Measurements from ENCODE around the gene RFX8.

The RFX8 gene

GRCh38 chr2:101400048-101400447 lies 74.9 kb downstream of the RFX8 start:
- no peak for TF ChIP-seq EZH2phosphoT487 (IDR thresholded peaks at IDR 0.05; ENCODE audit: borderline replicate concordance)
- TF ChIP-seq, protein P1, sequence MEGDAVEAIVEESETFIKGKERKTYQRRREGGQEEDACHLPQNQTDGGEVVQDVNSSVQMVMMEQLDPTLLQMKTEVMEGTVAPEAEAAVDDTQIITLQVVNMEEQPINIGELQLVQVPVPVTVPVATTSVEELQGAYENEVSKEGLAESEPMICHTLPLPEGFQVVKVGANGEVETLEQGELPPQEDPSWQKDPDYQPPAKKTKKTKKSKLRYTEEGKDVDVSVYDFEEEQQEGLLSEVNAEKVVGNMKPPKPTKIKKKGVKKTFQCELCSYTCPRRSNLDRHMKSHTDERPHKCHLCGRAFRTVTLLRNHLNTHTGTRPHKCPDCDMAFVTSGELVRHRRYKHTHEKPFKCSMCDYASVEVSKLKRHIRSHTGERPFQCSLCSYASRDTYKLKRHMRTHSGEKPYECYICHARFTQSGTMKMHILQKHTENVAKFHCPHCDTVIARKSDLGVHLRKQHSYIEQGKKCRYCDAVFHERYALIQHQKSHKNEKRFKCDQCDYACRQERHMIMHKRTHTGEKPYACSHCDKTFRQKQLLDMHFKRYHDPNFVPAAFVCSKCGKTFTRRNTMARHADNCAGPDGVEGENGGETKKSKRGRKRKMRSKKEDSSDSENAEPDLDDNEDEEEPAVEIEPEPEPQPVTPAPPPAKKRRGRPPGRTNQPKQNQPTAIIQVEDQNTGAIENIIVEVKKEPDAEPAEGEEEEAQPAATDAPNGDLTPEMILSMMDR (conservative IDR thresholded peaks at IDR 0.05; ENCODE audit: low read length) = no peak
- H4K20me1 ChIP-seq (ENCODE audit: insufficient read depth, low read length, poor library complexity, severe bottlenecking) = no peaks in the 10 kb centered on the region
- no peaks in the 10 kb centered on the region for H3K9me3 ChIP-seq (ENCODE audit: insufficient read depth, low read depth, low read length)
- no peaks in the 10 kb centered on the region for H3F3A ChIP-seq (ENCODE audit: low read depth)
- peaks cover 28% of the 10 kb centered on the region for H3K4me1 ChIP-seq (ENCODE audit: insufficient read depth, low read length, poor library complexity, severe bottlenecking)
- H3K9ac ChIP-seq (ENCODE audit: low read depth, low read length, poor library complexity, severe bottlenecking) = peak overlapping the region; percentile 24
- H2AFZ ChIP-seq (ENCODE audit: low read length) = no peak overlapping the region
- H3K36me3 ChIP-seq (ENCODE audit: insufficient read depth, low read length) = no peaks in the 10 kb centered on the region
- H3K9me2 ChIP-seq (replicated peaks; ENCODE audit: low read depth, low read length) = no peaks in the 10 kb centered on the region
- H3K4me2 ChIP-seq (ENCODE audit: low read depth, low read length, poor library complexity, severe bottlenecking) = peak overlapping the region; percentile 46
- H3K27me3 ChIP-seq (ENCODE audit: insufficient read depth, low read length, poor library complexity, severe bottlenecking) = no peaks in the 10 kb centered on the region
- H3K4me3 ChIP-seq (ENCODE audit: low read length, poor library complexity, severe bottlenecking) = no peak overlapping the region
- H3K79me2 ChIP-seq (ENCODE audit: insufficient read depth, low read length) = no peaks in the 10 kb centered on the region

GRCh38 chr2:101399021-101399799 lies 75.7 kb downstream of the RFX8 start:
- no peaks in the 10 kb centered on the region for H3K27me3 ChIP-seq (ENCODE audit: insufficient read depth, low read length, poor library complexity, severe bottlenecking)
- no peak overlapping the region for H3K4me2 ChIP-seq (ENCODE audit: low read depth, low read length, poor library complexity, severe bottlenecking)
- no peaks in the 10 kb centered on the region for H3K9me3 ChIP-seq (ENCODE audit: insufficient read depth, low read depth, low read length)
- H3K9ac ChIP-seq (ENCODE audit: low read depth, low read length, poor library complexity, severe bottlenecking) = no peak overlapping the region
- H2AFZ ChIP-seq (ENCODE audit: low read length) = no peak overlapping the region
- no peaks in the 10 kb centered on the region for H4K20me1 ChIP-seq (ENCODE audit: insufficient read depth, low read length, poor library complexity, severe bottlenecking)
- H3F3A ChIP-seq (ENCODE audit: low read depth) = no peaks in the 10 kb centered on the region
- no peaks in the 10 kb centered on the region for H3K79me2 ChIP-seq (ENCODE audit: insufficient read depth, low read length)
- peaks cover 28% of the 10 kb centered on the region for H3K4me1 ChIP-seq (ENCODE audit: insufficient read depth, low read length, poor library complexity, severe bottlenecking)
- no peak for TF ChIP-seq EZH2phosphoT487 (IDR thresholded peaks at IDR 0.05; ENCODE audit: borderline replicate concordance)
- TF ChIP-seq, protein P1 (conservative IDR thresholded peaks at IDR 0.05; ENCODE audit: low read length) = no peak
- H3K36me3 ChIP-seq (ENCODE audit: insufficient read depth, low read length) = no peaks in the 10 kb centered on the region
- no peak overlapping the region for H3K4me3 ChIP-seq (ENCODE audit: low read length, poor library complexity, severe bottlenecking)
- no peaks in the 10 kb centered on the region for H3K9me2 ChIP-seq (replicated peaks; ENCODE audit: low read depth, low read length)

GRCh38 chr2:101398116-101398821 lies 76.6 kb downstream of the RFX8 start:
- no peak for TF ChIP-seq EZH2phosphoT487 (IDR thresholded peaks at IDR 0.05; ENCODE audit: borderline replicate concordance)
- TF ChIP-seq, protein P1 (conservative IDR thresholded peaks at IDR 0.05; ENCODE audit: low read length) = no peak
- no peak overlapping the region for H2AFZ ChIP-seq (ENCODE audit: low read length)
- H3K4me2 ChIP-seq (ENCODE audit: low read depth, low read length, poor library complexity, severe bottlenecking) = no peak overlapping the region
- no peaks in the 10 kb centered on the region for H3K36me3 ChIP-seq (ENCODE audit: insufficient read depth, low read length)
- peaks cover 28% of the 10 kb centered on the region for H3K4me1 ChIP-seq (ENCODE audit: insufficient read depth, low read length, poor library complexity, severe bottlenecking)
- no peaks in the 10 kb centered on the region for H3K27me3 ChIP-seq (ENCODE audit: insufficient read depth, low read length, poor library complexity, severe bottlenecking)
- H4K20me1 ChIP-seq (ENCODE audit: insufficient read depth, low read length, poor library complexity, severe bottlenecking) = no peaks in the 10 kb centered on the region
- H3K79me2 ChIP-seq (ENCODE audit: insufficient read depth, low read length) = no peaks in the 10 kb centered on the region
- no peak overlapping the region for H3K4me3 ChIP-seq (ENCODE audit: low read length, poor library complexity, severe bottlenecking)
- no peaks in the 10 kb centered on the region for H3K9me3 ChIP-seq (ENCODE audit: insufficient read depth, low read depth, low read length)
- H3K9ac ChIP-seq (ENCODE audit: low read depth, low read length, poor library complexity, severe bottlenecking) = no peak overlapping the region
- no peaks in the 10 kb centered on the region for H3K9me2 ChIP-seq (replicated peaks; ENCODE audit: low read depth, low read length)
- H3F3A ChIP-seq (ENCODE audit: low read depth) = no peaks in the 10 kb centered on the region
